WTC11 (cell line): ENCODE data around the gene MB. TPM values are rescaled to one million over a fixed set of nuclear protein-coding genes. Genes with fewer than 3 reads are reported as not detected.

Experiments used
- ATAC-seq: fragments of 200-7000 bp; cut with Tn5 transposase; 2 replicates; pipeline ENCODE4 v1.10.0; 2021; ENCODE audit warnings: mild to moderate bottlenecking, moderate library complexity
- CTCF ChIA-PET: fragments of 300-600 bp; sonication (Branson Sonifier 250); formaldehyde crosslinking; loops from one replicate; lab custom pipeline; 2021; ENCODE audit warnings: antibody characterized with exemption; lab: Charles Lee
- POLR2A ChIA-PET: fragments of 350-600 bp; sonication (Branson Sonifier 250); formaldehyde crosslinking; loops from one replicate; lab custom pipeline; 2021; ENCODE audit warnings: antibody characterized with exemption; lab: Charles Lee
- DNase-seq: peaks from one replicate; pipeline ENCODE4 v3.0.0; 2021; ENCODE audit warnings: low spot score
- H3K27ac Mint-ChIP-seq: 2 replicates; pipeline ENCODE4 v1.8.0; 2021; ENCODE audit warnings: mixed read lengths
- H3K27me3 Mint-ChIP-seq: 2 replicates; pipeline ENCODE4 v1.8.0; 2021; ENCODE audit warnings: low read depth, mild to moderate bottlenecking, moderate library complexity, mixed read lengths
- H3K36me3 Mint-ChIP-seq: 2 replicates; pipeline ENCODE4 v1.8.0; 2021; ENCODE audit warnings: mixed read lengths
- H3K4me1 Mint-ChIP-seq: 2 replicates; pipeline ENCODE4 v1.8.0; 2022; ENCODE audit warnings: mixed read lengths
- H3K4me3 Mint-ChIP-seq: 2 replicates; pipeline ENCODE4 v1.8.0; 2021; ENCODE audit warnings: mild to moderate bottlenecking, moderate library complexity, mixed read lengths
- H3K9me3 Mint-ChIP-seq: 2 replicates; pipeline ENCODE4 v1.8.0; 2021; ENCODE audit warnings: mixed read lengths
- ARID4B ChIP-seq: sonication (generic); formaldehyde crosslinking; IDR thresholded peaks from 2 replicates; pipeline ENCODE4 v1.8.0; 2023; ENCODE audit warnings: missing genetic modification reagents, mild to moderate bottlenecking, borderline replicate concordance
- ATF2 ChIP-seq: sonication (generic); formaldehyde crosslinking; IDR thresholded peaks from 2 replicates; pipeline ENCODE4 v1.8.1; 2022; ENCODE audit warnings: low read depth, missing genetic modification reagents, borderline replicate concordance
- CREM ChIP-seq: sonication (generic); formaldehyde crosslinking; IDR thresholded peaks from 2 replicates; pipeline ENCODE4 v1.8.1; 2022; ENCODE audit warnings: mild to moderate bottlenecking, missing genetic modification reagents, moderate library complexity
- E2F1 ChIP-seq: sonication (generic); formaldehyde crosslinking; IDR thresholded peaks from 2 replicates; pipeline ENCODE4 v1.8.0; 2022; ENCODE audit warnings: mild to moderate bottlenecking, missing genetic modification reagents
- EMX1 ChIP-seq: fragments of 250-450 bp; sonication (Bioruptor Pico); IDR thresholded peaks from 2 replicates; pipeline ENCODE4 v1.8.0; 2021; ENCODE audit warnings: mild to moderate bottlenecking
- ERG ChIP-seq: fragments of 250-450 bp; sonication (Bioruptor Pico); IDR thresholded peaks from 2 replicates; pipeline ENCODE4 v1.8.0; 2021; ENCODE audit warnings: mild to moderate bottlenecking
- FOXK1 ChIP-seq: sonication (generic); formaldehyde crosslinking; IDR thresholded peaks from 2 replicates; pipeline ENCODE4 v1.8.0; 2022; ENCODE audit warnings: mild to moderate bottlenecking, moderate library complexity, missing genetic modification reagents
- JAZF1 ChIP-seq: fragments of 250-450 bp; sonication (Bioruptor Pico); IDR thresholded peaks from 2 replicates; pipeline ENCODE4 v1.9.0; 2021; ENCODE audit warnings: moderate library complexity, mild to moderate bottlenecking, inconsistent platforms
- MAX ChIP-seq: sonication (generic); formaldehyde crosslinking; IDR thresholded peaks from 2 replicates; pipeline ENCODE4 v1.8.0; 2022; ENCODE audit warnings: mild to moderate bottlenecking, missing genetic modification reagents
- MXD4 ChIP-seq: fragments of 250-450 bp; sonication (Bioruptor Pico); IDR thresholded peaks from 2 replicates; pipeline ENCODE4 v1.8.0; 2021; ENCODE audit warnings: mild to moderate bottlenecking, moderate library complexity, borderline replicate concordance
- NFATC4 ChIP-seq: fragments of 250-450 bp; sonication (Bioruptor Pico); IDR thresholded peaks from 2 replicates; pipeline ENCODE4 v1.9.0; 2021; ENCODE audit warnings: mild to moderate bottlenecking
- NFE2L1 ChIP-seq: sonication (generic); formaldehyde crosslinking; IDR thresholded peaks from 2 replicates; pipeline ENCODE4 v1.8.1; 2023; ENCODE audit warnings: missing genetic modification reagents
- NR3C1 ChIP-seq: sonication (generic); formaldehyde crosslinking; conservative IDR thresholded peaks from 2 replicates; pipeline ENCODE4 v1.8.1; 2023; ENCODE audit warnings: low read depth, mild to moderate bottlenecking, missing genetic modification reagents
- SMAD4 ChIP-seq: sonication (generic); formaldehyde crosslinking; IDR thresholded peaks from 2 replicates; pipeline ENCODE4 v1.8.0; 2022; ENCODE audit warnings: mild to moderate bottlenecking, missing genetic modification reagents
- SOX15 ChIP-seq: fragments of 250-450 bp; sonication (Bioruptor Pico); IDR thresholded peaks from 2 replicates; pipeline ENCODE4 v1.9.0; 2021; ENCODE audit warnings: mild to moderate bottlenecking
- ZNF281 ChIP-seq: sonication (generic); formaldehyde crosslinking; IDR thresholded peaks from 2 replicates; pipeline ENCODE4 v1.8.0; 2023; ENCODE audit warnings: mild to moderate bottlenecking, missing genetic modification reagents
- ZNF416 ChIP-seq: fragments of 250-450 bp; sonication (Bioruptor Pico); IDR thresholded peaks from 2 replicates; pipeline ENCODE4 v1.9.0; 2021; ENCODE audit warnings: mild to moderate bottlenecking, inconsistent platforms
- total RNA-seq: library from RNA; stranded (reverse); gene quantifications from 3 replicates; pipeline ENCODE4 v1.2.3, GENCODE V29; 2021

Gene MB
- total RNA-seq, 1 experiment from 2014 or later, result 0.50 TPM

- Mint-ChIP-seq H3K27ac (no peak overlapping the region), H3K36me3 (no peaks in the 10 kb centered on the region), H3K9me3 (no peaks in the 10 kb centered on the region), H3K4me1 (no peaks in the 10 kb centered on the region), H3K4me3 (no peak overlapping the region)
- no peak for DNase-seq
- no peak for ATAC-seq
- POLR2A ChIA-PET, result no interaction called here
- CTCF ChIA-PET, result no interaction called here
- TF ChIP-seq MAX (no peak), ATF2 (CRISPR knock-in tag) (no peak), NR3C1 (CRISPR knock-in tag) (no peak), EMX1 (CRISPR knock-in tag) (no peak), CREM (CRISPR knock-in tag) (no peak)
- TF ChIP-seq, all 79 proteins: peak for 0
- no peaks in the 10 kb centered on the region for H3K27me3 Mint-ChIP-seq
These were observed 9.0 kb downstream of the MB start for GRCh38 chr22:35608088-35608487.

- H3K4me1 Mint-ChIP-seq, result no peaks in the 10 kb centered on the region
- ChIA-PET CTCF (no interaction called here), POLR2A (interaction anchor here (0.6 kb wide), 1 partner anchor 450 kb away, joined by 3 read pairs; no protein-coding TSS in a partner anchor)
- no peak overlapping the region for H3K4me3 Mint-ChIP-seq
- no peaks in the 10 kb centered on the region for H3K36me3 Mint-ChIP-seq
- ATAC-seq (no peak), DNase-seq (no peak)
- no peaks in the 10 kb centered on the region for H3K27me3 Mint-ChIP-seq
- no peak for TF ChIP-seq JAZF1 (CRISPR knock-in tag)
- no peak for TF ChIP-seq SMAD4 (CRISPR knock-in tag)
- TF ChIP-seq NFE2L1, result no peak
- no peak for TF ChIP-seq ZNF281
- TF ChIP-seq ARID4B, result no peak
- no peak for TF ChIP-seq EMX1 (CRISPR knock-in tag)
- no peak for TF ChIP-seq MXD4
- TF ChIP-seq ZNF416 (CRISPR knock-in tag), result no peak
- no peak overlapping the region for H3K27ac Mint-ChIP-seq
- H3K9me3 Mint-ChIP-seq, result no peaks in the 10 kb centered on the region
These were observed 10.2 kb downstream of the MB start for GRCh38 chr22:35606916-35607315.

- no peaks in the 10 kb centered on the region for H3K9me3 Mint-ChIP-seq
- ChIA-PET CTCF (no interaction called here), POLR2A (no interaction called here)
- no peak for ATAC-seq
- no peak overlapping the region for H3K4me3 Mint-ChIP-seq
- no peak for DNase-seq
- no peaks in the 10 kb centered on the region for H3K27me3 Mint-ChIP-seq
- no peaks in the 10 kb centered on the region for H3K4me1 Mint-ChIP-seq
- no peak overlapping the region; the same call in 1 of the 2 replicates for H3K27ac Mint-ChIP-seq
- H3K36me3 Mint-ChIP-seq, result no peaks in the 10 kb centered on the region
- no peak for TF ChIP-seq FOXK1
- TF ChIP-seq ERG (CRISPR knock-in tag), result no peak
- TF ChIP-seq SOX15 (CRISPR knock-in tag), result no peak
- TF ChIP-seq NFATC4, result no peak
- TF ChIP-seq E2F1 (CRISPR knock-in tag), result no peak
These were observed 11.2 kb downstream of the MB start for GRCh38 chr22:35605851-35606481.
